Body of pancreas (tissue), 4 donors: ENCODE data around the gene PRSS22. TPM values are rescaled to one million over a fixed set of nuclear protein-coding genes. Genes with fewer than 3 reads are reported as not detected.
A peak's percentile ranks its signal among the peaks of the same experiment; 100 is the strongest.

Experiments used
- ATAC-seq: fragments of 150-250 bp; one replicate; pipeline ENCODE4 v1.9.1; 2016
- DNase-seq, 4 donors: peaks; one replicate each; pipeline ENCODE4 v3.0.0-alpha.2; 2019
- H3K27ac ChIP-seq, 4 donors: fragments of 200-600 bp; sonication (generic); 1 replicate in 3 of 4; 2 replicates in 1 of 4; pipeline versions ENCODE4 v1.5.1 to v1.6.1; 2016 to 2019; ENCODE audit warnings: mild to moderate bottlenecking in 1 of 4, mixed read lengths in 1 of 4, moderate library complexity in 1 of 4
- H3K27me3 ChIP-seq, 2 donors: fragments of 200-600 bp; sonication (generic); one replicate each; pipeline ENCODE4 v1.6.0; 2016; ENCODE audit warnings: mild to moderate bottlenecking in 1 of 2
- H3K36me3 ChIP-seq, 2 donors: fragments of 200-600 bp; sonication (generic); replicated peaks in 1 of 2; 2 replicates each; pipeline ENCODE4 v1.5.1; 2016; ENCODE audit warnings: low read depth in 2 of 2; ENCODE audit not compliant: insufficient read depth in 1 of 2
- H3K4me1 ChIP-seq: fragments of 200-600 bp; sonication (generic); one replicate; pipeline ENCODE4 v1.6.0; 2016
- H3K4me3 ChIP-seq, 2 donors: fragments of 200-600 bp; sonication (generic); 1 replicate in 1 of 2; 2 replicates in 1 of 2; pipeline ENCODE4 v1.5.1; 2016 to 2019
- H3K9me3 ChIP-seq, 3 donors: fragments of 200-600 bp; sonication (generic); 1 replicate in 2 of 3; 2 replicates in 1 of 3; pipeline ENCODE4 v1.5.1; 2016
- POLR2A ChIP-seq, 3 donors: fragments of 450-650 bp; IDR thresholded peaks; one replicate each; pipeline ENCODE4 v1.6.1; 2016; ENCODE audit warnings: antibody characterized with exemption in 3 of 3, mild to moderate bottlenecking in 2 of 3
- WGBS, 2 donors: methylation state at CpG; one replicate each; pipeline ENCODE4 v1.1.5; 2017; 5-methylcytosine and 5-hydroxymethylcytosine counted together
- intact Hi-C: fragments of 100-400 bp; cut with DNase I; formaldehyde crosslinking; loops from one replicate; pipeline ENCODE4 v1.15.1; 2023
- total RNA-seq, 2 donors: library from RNA; depleted of rRNA; stranded (reverse); fragments of >200 nt; gene quantifications; one replicate each; pipeline ENCODE4 v1.1.0, GENCODE V29; 2016
- TF ChIP-seq, protein P1 (sequence below), 7 experiments: fragments of 450-650 bp in 4 of 7; fragments of 200-600 bp in 3 of 7; sonication (generic) in 3 of 7; IDR thresholded peaks; one replicate each; pipeline ENCODE4 v1.5.1; 2016 to 2019; ENCODE audit warnings: antibody characterized with exemption in 7 of 7

PRSS22 gene
- total RNA-seq, 2 donors from 2014 or later, result 3.6 to 19.4 TPM

- intact Hi-C loops, result no loop called here
- Histone ChIP-seq H3K27me3 (no peaks in the 10 kb centered on the region), H3K9me3 (no peaks in the 10 kb centered on the region), H3K36me3 (no peaks in the 10 kb centered on the region), H3K27ac (no peak within 1 kb of the TSS), H3K4me3 (no peak within 1 kb of the TSS), H3K4me1 (peaks cover 5% of the 10 kb centered on the region)
- TF ChIP-seq, protein P1, sequence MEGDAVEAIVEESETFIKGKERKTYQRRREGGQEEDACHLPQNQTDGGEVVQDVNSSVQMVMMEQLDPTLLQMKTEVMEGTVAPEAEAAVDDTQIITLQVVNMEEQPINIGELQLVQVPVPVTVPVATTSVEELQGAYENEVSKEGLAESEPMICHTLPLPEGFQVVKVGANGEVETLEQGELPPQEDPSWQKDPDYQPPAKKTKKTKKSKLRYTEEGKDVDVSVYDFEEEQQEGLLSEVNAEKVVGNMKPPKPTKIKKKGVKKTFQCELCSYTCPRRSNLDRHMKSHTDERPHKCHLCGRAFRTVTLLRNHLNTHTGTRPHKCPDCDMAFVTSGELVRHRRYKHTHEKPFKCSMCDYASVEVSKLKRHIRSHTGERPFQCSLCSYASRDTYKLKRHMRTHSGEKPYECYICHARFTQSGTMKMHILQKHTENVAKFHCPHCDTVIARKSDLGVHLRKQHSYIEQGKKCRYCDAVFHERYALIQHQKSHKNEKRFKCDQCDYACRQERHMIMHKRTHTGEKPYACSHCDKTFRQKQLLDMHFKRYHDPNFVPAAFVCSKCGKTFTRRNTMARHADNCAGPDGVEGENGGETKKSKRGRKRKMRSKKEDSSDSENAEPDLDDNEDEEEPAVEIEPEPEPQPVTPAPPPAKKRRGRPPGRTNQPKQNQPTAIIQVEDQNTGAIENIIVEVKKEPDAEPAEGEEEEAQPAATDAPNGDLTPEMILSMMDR (IDR thresholded peaks at IDR 0.05), result peak in 1 of 7 experiments; percentile 11
- no peak for TF ChIP-seq POLR2A (IDR thresholded peaks at IDR 0.05)
- peak in 1 of 4 donors; percentile 27 for DNase-seq
- peak; percentile 10 for ATAC-seq
- WGBS, 2 donors, result 38 to 57% methylated on average over 19 to 28 of the region's 28 CpGs
Measured at GRCh38 chr16:2816751-2817339, 41.1 kb downstream of the PRSS22 start, which contains the start of gene PRSS21. TSS of gene PRSS21 (plus strand) at chr16:2817237. CDS start at chr16:2817269, 32 bp downstream.

DNA sequence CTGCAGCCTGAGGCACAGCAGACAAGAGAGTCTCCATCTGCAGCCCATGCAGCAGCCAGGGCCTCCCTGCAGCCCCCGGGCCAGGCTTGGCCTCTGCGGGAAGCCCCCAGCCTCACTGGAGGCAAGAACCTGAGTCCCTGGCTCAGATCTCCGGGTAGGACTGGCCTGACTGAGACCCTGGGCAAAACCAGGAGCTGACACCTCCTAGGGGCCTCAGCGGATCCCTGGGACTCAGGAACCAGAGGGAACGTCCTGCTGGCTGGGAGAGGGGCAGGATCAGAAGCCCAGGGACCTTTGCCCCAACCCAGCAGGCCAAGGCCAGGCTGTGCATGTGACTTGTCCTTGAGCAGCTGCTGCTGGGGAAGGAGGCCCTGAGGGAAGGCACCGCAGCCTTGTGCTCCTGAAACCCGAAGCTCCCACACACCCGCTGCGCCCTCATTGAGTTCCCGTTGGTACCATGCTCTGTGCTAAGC is 42.6 kb downstream of the PRSS22 start:
- Histone ChIP-seq H3K4me1 (peaks cover 5% of the 10 kb centered on the region), H3K27ac (no peak overlapping the region), H3K9me3 (no peaks in the 10 kb centered on the region), H3K4me3 (no peak overlapping the region), H3K36me3 (no peaks in the 10 kb centered on the region), H3K27me3 (no peaks in the 10 kb centered on the region)
- no peak for TF ChIP-seq POLR2A (IDR thresholded peaks at IDR 0.05)
- TF ChIP-seq, protein P1 (IDR thresholded peaks at IDR 0.05), result no peak
- WGBS, 2 donors, result 60 to 75% methylated on average over 5 to 10 of the region's 10 CpGs
- DNase-seq, result no peak
- ATAC-seq, result no peak
- intact Hi-C loops, result no loop called here

DNA sequence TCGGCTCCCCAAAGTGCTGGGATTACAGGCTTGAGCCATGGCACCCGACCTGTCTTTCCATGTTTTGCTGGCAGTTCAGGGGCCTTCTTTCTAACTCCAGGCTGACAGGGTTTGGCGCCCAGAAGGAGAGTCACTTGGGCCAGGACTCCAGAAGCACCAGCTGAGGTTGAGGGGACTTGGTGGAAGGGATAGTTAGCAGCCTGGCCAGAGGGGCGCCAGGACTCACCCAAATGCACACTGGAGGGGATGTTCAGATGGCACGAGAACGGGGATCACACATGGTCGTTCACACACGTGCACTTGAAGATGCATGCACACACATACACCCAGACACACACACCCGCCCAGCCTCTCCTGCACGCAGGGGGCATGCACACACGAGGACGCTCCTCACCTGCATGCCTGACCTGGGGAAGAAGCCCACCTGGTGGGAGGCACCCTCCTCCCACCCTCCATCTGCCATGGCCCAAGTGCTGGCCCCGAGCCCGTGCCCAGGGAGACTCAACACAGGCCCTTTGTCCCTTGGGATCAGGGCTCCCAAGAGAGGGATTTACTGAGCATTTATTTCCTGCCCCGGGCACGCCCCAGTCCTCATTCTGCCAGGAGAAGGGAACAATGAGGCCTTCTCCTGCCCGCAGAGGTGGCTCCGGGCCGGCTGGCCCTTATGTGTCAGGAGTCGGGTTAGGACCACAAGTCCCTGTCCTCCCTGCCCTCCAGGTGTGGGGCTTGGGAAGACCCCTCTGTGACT is 43.2 kb downstream of the PRSS22 start:
- DNase-seq (no peak), ATAC-seq (no peak)
- Histone ChIP-seq H3K36me3 (no peaks in the 10 kb centered on the region), H3K27me3 (no peaks in the 10 kb centered on the region), H3K27ac (no peak overlapping the region), H3K9me3 (no peaks in the 10 kb centered on the region), H3K4me3 (no peak overlapping the region), H3K4me1 (peaks cover 5% of the 10 kb centered on the region)
- intact Hi-C loops, result no loop called here
- TF ChIP-seq, protein P1 (IDR thresholded peaks at IDR 0.05), result no peak
- no peak for TF ChIP-seq POLR2A (IDR thresholded peaks at IDR 0.05)
- WGBS, 2 donors, result 77% methylated on average over 12 to 20 of the region's 20 CpGs

DNA sequence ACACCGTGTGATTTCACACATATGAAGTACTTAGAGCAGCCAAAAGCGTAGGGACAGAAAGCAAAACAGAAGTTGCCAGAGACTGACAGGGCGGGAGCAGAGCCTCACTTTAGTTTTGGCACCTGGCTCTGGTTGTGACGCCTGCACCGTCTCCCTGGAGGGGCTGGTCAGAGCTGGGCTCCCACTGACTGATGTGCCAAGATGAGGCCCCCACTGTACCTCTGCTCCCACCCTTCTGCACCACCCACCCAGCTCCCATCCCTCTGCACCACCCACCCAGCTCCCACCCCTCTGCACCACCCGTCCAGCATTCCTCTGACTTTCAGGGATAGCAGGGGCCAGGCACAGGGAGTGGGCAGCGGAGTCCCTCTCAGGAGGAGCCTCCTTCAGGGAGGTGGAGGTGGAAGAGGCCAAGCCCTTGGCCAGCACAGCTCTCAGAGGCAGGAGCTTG is 44.2 kb downstream of the PRSS22 start:
- no peak for DNase-seq
- intact Hi-C loops, result no loop called here
- Histone ChIP-seq H3K4me3 (no peak overlapping the region), H3K27ac (no peak overlapping the region), H3K27me3 (no peaks in the 10 kb centered on the region), H3K4me1 (peaks cover 5% of the 10 kb centered on the region), H3K36me3 (no peaks in the 10 kb centered on the region), H3K9me3 (no peaks in the 10 kb centered on the region)
- 60 to 64% methylated on average over 5 to 6 of the region's 7 CpGs for WGBS, 2 donors
- no peak for ATAC-seq
- TF ChIP-seq, protein P1 (IDR thresholded peaks at IDR 0.05), result no peak
- TF ChIP-seq POLR2A (IDR thresholded peaks at IDR 0.05), result no peak
